HG03521 (cell line): ENCODE data around the gene AFAP1.

Source experiments
- ATAC-seq: cut with Tn5 transposase; IDR thresholded peaks from one replicate; pipeline ENCODE4 v1.9.1; 2021; ENCODE audit warnings: mild to moderate bottlenecking, moderate library complexity; ENCODE audit not compliant: unreplicated experiment

AFAP1 gene

GRCh38 chr4:7871356-7871755, 68.3 kb downstream of the AFAP1 start:
- ATAC-seq: no peak

GRCh38 chr4:7868892-7869471, 70.7 kb downstream of the AFAP1 start:
- ATAC-seq: no peak

- ATAC-seq: no peak
Measured at GRCh38 chr4:7868436-7868775, 71.3 kb downstream of the AFAP1 start.

GRCh38 chr4:7867701-7868435, 71.8 kb downstream of the AFAP1 start:
- ATAC-seq: no peak

- ATAC-seq: no peak
Measured at GRCh38 chr4:7867191-7867590, 72.5 kb downstream of the AFAP1 start.

GRCh38 chr4:7865533-7865932, 74.1 kb downstream of the AFAP1 start:
- no peak for ATAC-seq

GRCh38 chr4:7864685-7865084, 75.0 kb downstream of the AFAP1 start:
- no peak for ATAC-seq

- no peak for ATAC-seq
Measured at GRCh38 chr4:7863911-7864681, 75.6 kb downstream of the AFAP1 start.

GRCh38 chr4:7862561-7863192, 77.0 kb downstream of the AFAP1 start:
- ATAC-seq: no peak

- ATAC-seq: no peak
Measured at GRCh38 chr4:7861440-7861881, 78.2 kb downstream of the AFAP1 start.

GRCh38 chr4:7860600-7861163, 79.0 kb downstream of the AFAP1 start:
- no peak for ATAC-seq

GRCh38 chr4:7859326-7859725, 80.3 kb downstream of the AFAP1 start:
- no peak for ATAC-seq

- ATAC-seq: no peak
Measured at GRCh38 chr4:7858498-7858897, 81.2 kb downstream of the AFAP1 start.

- no peak for ATAC-seq
Measured at GRCh38 chr4:7857993-7858392, 81.7 kb downstream of the AFAP1 start.

GRCh38 chr4:7857238-7857701, 82.4 kb downstream of the AFAP1 start:
- ATAC-seq: no peak

- no peak for ATAC-seq
Measured at GRCh38 chr4:7855731-7856130, 83.9 kb downstream of the AFAP1 start.

GRCh38 chr4:7854697-7855370, 84.8 kb downstream of the AFAP1 start:
- no peak for ATAC-seq

- ATAC-seq: no peak
Measured at GRCh38 chr4:7854216-7854615, 85.4 kb downstream of the AFAP1 start.

- no peak for ATAC-seq
Measured at GRCh38 chr4:7853271-7853670, 86.4 kb downstream of the AFAP1 start.

GRCh38 chr4:7852568-7853185, 87.0 kb downstream of the AFAP1 start:
- no peak for ATAC-seq
